K562 (cell line): ENCODE measurements around the gene CFD. TPM values are rescaled to one million over a fixed set of nuclear protein-coding genes. Genes with fewer than 3 reads are reported as not detected.

Experiments
- CBFA2T3 ChIP-seq: fragments of 450-650 bp; IDR thresholded peaks from 2 replicates; pipeline ENCODE4 v1.6.1; 2017
- CEBPG ChIP-seq, 3 experiments: fragments of 200-800 bp in 1 of 3; sonication (Bioruptor generic) in 1 of 3; sonication (generic) in 1 of 3; formaldehyde crosslinking in 1 of 3; IDR thresholded peaks in 2 of 3; conservative IDR thresholded peaks in 1 of 3; 2 replicates each; pipeline versions ENCODE4 v1.6.1 to v1.8.0; 2016 to 2022; ENCODE audit warnings: missing compliant biosample characterization in 2 of 3, missing genetic modification characterization in 2 of 3, mild to moderate bottlenecking in 1 of 3, missing genetic modification reagents in 1 of 3
- CTCFL ChIP-seq: IDR thresholded peaks from 2 replicates; pipeline ENCODE4 v1.6.1; 2011; ENCODE audit warnings: borderline replicate concordance, low read depth, mild to moderate bottlenecking, moderate library complexity, low read length; ENCODE audit not compliant: insufficient read depth, poor library complexity, severe bottlenecking
- DDX20 ChIP-seq: fragments of 450-650 bp; IDR thresholded peaks from 2 replicates; pipeline ENCODE4 v1.6.1; 2016; ENCODE audit warnings: missing genetic modification characterization, low read depth, mild to moderate bottlenecking, missing compliant biosample characterization, moderate library complexity
- E2F3 ChIP-seq: fragments of 250-450 bp; sonication (Bioruptor Pico); IDR thresholded peaks from 2 replicates; pipeline ENCODE4 v1.4.0; 2020; ENCODE audit warnings: mild to moderate bottlenecking
- EP300 ChIP-seq: IDR thresholded peaks from 2 replicates; pipeline ENCODE4 v1.6.1; 2012; ENCODE audit warnings: low read length, improper control_type of control experiment
- FOXJ3 ChIP-seq: sonication (generic); formaldehyde crosslinking; IDR thresholded peaks from 2 replicates; pipeline ENCODE4 v1.4.0; 2020; ENCODE audit warnings: mild to moderate bottlenecking, missing genetic modification reagents
- JUND ChIP-seq, 2 experiments: IDR thresholded peaks; 2 replicates in 1 of 2; 3 replicates in 1 of 2; pipeline ENCODE4 v1.6.1; 2011; ENCODE audit warnings: borderline replicate concordance in 2 of 2, low read depth in 2 of 2, low read length in 2 of 2, improper control_type of control experiment in 1 of 2, missing biosample characterization in 1 of 2, missing genetic modification characterization in 1 of 2, missing genetic modification reagents in 1 of 2
- MBD2 ChIP-seq: sonication (generic); IDR thresholded peaks from 2 replicates; pipeline ENCODE4 v1.6.1; 2016; ENCODE audit warnings: low read depth, borderline replicate concordance
- MYBL2 ChIP-seq, 2 experiments: fragments of 450-650 bp in 1 of 2; sonication (generic) in 1 of 2; formaldehyde crosslinking in 1 of 2; IDR thresholded peaks; 2 replicates each; pipeline versions ENCODE4 v1.6.1 to v1.8.1; 2017 to 2022; ENCODE audit warnings: borderline replicate concordance in 1 of 2, inconsistent platforms in 1 of 2, low read depth in 1 of 2, mild to moderate bottlenecking in 1 of 2, missing genetic modification reagents in 1 of 2, moderate library complexity in 1 of 2
- PCBP1 ChIP-seq: fragments of 200-400 bp; formaldehyde crosslinking; IDR thresholded peaks from 2 replicates; pipeline ENCODE4 v1.6.1; 2018; ENCODE audit warnings: mild to moderate bottlenecking, low read depth, low read length; ENCODE audit not compliant: poor library complexity, severe bottlenecking
- PTTG1 ChIP-seq: fragments of 450-650 bp; IDR thresholded peaks from 2 replicates; pipeline ENCODE4 v1.6.1; 2016; ENCODE audit warnings: low read depth, mild to moderate bottlenecking, missing genetic modification characterization, missing compliant biosample characterization
- RBFOX2 ChIP-seq: fragments of 200-400 bp; formaldehyde crosslinking; IDR thresholded peaks from 2 replicates; pipeline ENCODE4 v1.6.1; 2017; ENCODE audit warnings: low read depth, mild to moderate bottlenecking, low read length, moderate library complexity
- WHSC1 ChIP-seq: IDR thresholded peaks from one replicate; pipeline ENCODE4 v1.6.1; 2012; ENCODE audit warnings: low read length, control low read depth, inconsistent platforms
- ZBTB1 ChIP-seq: sonication (generic); formaldehyde crosslinking; IDR thresholded peaks from 2 replicates; pipeline ENCODE4 v1.8.1; 2023; ENCODE audit warnings: missing genetic modification reagents, low read depth, mild to moderate bottlenecking, borderline replicate concordance
- ZBTB7A ChIP-seq: IDR thresholded peaks from 2 replicates; pipeline ENCODE4 v1.6.1; 2011; ENCODE audit warnings: low read depth, mild to moderate bottlenecking, low read length, moderate library complexity, borderline replicate concordance; ENCODE audit not compliant: control insufficient read depth
- ZNF23 ChIP-seq: fragments of 250-450 bp; sonication (Bioruptor Pico); IDR thresholded peaks from 2 replicates; pipeline ENCODE4 v1.4.0; 2020; ENCODE audit warnings: mild to moderate bottlenecking
- ZNF239 ChIP-seq: fragments of 250-450 bp; sonication (Bioruptor Pico); IDR thresholded peaks from 2 replicates; pipeline ENCODE4 v1.4.0; 2020; ENCODE audit warnings: mild to moderate bottlenecking
- ZNF431 ChIP-seq: sonication (generic); formaldehyde crosslinking; IDR thresholded peaks from 2 replicates; pipeline ENCODE4 v1.8.0; 2022; ENCODE audit warnings: mild to moderate bottlenecking, missing genetic modification reagents
- ZNF780A ChIP-seq: fragments of 250-450 bp; sonication (Bioruptor Pico); IDR thresholded peaks from 2 replicates; pipeline ENCODE4 v1.5.0; 2021; ENCODE audit warnings: mild to moderate bottlenecking
- polyA plus RNA-seq, 8 experiments: library from polyadenylated mRNA; depleted of rRNA in 4 of 8; stranded (reverse) in 5 of 8; unstranded in 3 of 8; fragments of >200 nt; fragmentation: Nextera tagmentation in 2 of 8; fragmentation: Illumina TruSeq in 1 of 8; extraction: Ambion mirVana in 2 of 8; extraction: Trizol in 1 of 8; gene quantifications; 2 replicates each; pipeline versions ENCODE4 v1.2.1 to v1.2.3, GENCODE V29; 2011 to 2014; ENCODE audit warnings: inconsistent platforms in 1 of 8, missing spikeins in 1 of 8
- total RNA-seq, 7 experiments: library from RNA; depleted of rRNA in 6 of 7; stranded (reverse); fragments of >200 nt in 6 of 7; fragmentation: Illumina TruSeq in 2 of 7; extraction: Trizol in 2 of 7; gene quantifications; 2 replicates each; pipeline versions ENCODE4 v1.2.1 to v1.2.3, GENCODE V29; 2011 to 2021; ENCODE audit warnings: low replicate concordance in 1 of 7
- TF ChIP-seq, protein P1 (sequence below): sonication (generic); formaldehyde crosslinking; IDR thresholded peaks from 2 replicates; pipeline ENCODE4 v1.8.0; 2022; ENCODE audit warnings: missing genetic modification reagents, mild to moderate bottlenecking, borderline replicate concordance
- TF ChIP-seq, protein P2 (sequence below): fragments of 450-650 bp; formaldehyde crosslinking; IDR thresholded peaks from 2 replicates; pipeline ENCODE4 v1.4.0; 2020; ENCODE audit warnings: mild to moderate bottlenecking, moderate library complexity

The CFD gene
- total and polyA plus RNA-seq, 9 of the 15 experiments (the other 6 are each of a cell fraction or from before 2014, with no cell fraction given) = 0.52 to 59.4 (median 7.6) TPM

DNA sequence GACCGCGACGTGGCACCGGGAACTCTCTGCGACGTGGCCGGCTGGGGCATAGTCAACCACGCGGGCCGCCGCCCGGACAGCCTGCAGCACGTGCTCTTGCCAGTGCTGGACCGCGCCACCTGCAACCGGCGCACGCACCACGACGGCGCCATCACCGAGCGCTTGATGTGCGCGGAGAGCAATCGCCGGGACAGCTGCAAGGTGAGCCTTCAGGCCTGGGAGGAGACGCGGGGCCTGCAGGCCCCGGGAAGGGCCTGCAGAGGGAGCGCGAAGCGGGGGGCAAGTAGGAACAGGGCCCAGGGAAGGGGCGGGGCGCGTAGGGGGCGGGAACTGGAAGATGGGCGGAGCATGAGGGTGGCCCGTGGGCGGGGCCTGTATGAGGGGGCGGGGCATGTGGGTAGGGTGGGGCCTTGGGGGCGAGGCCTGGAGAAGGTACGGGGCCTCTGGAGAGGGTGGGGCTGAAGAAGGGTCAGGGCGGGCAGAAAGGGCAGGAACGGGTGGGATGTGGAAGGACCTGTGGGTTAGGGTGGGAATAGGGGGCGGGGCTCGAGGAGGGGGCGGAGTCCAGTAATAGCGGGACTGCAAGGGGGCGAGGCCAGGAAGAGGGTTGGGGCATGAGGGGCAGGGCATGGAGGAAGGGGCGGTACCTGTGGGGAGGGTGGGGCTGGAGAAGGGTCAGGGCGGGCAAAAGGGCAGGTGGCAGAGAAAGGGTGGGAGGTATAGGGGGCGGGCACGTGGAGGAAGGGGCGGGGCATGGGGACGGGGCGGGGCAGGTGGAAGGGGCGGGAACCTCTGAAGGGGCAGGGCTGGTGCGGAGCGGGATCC, 2.5 kb downstream of the CFD start (continued):
- peak; percentile 69 for TF ChIP-seq RBFOX2
- TF ChIP-seq MYBL2 (IDR thresholded peaks at IDR 0.05; ENCODE audit: low read depth) = no peak
- TF ChIP-seq MYBL2 (CRISPR knock-in tag; IDR thresholded peaks at IDR 0.05; ENCODE audit: borderline replicate concordance) = no peak; the same call in 1 of the 2 replicates
- TF ChIP-seq ZNF239 (CRISPR knock-in tag) = no peak
- no peak for TF ChIP-seq CTCFL
- TF ChIP-seq JUND (IDR thresholded peaks at IDR 0.05; ENCODE audit: borderline replicate concordance, low read depth, low read length) = no peak
- TF ChIP-seq JUND (tag; IDR thresholded peaks at IDR 0.05; ENCODE audit: borderline replicate concordance, low read depth, low read length) = peak; percentile 21; the same call in 1 of the 3 replicates
- no peak for TF ChIP-seq FOXJ3 (CRISPR knock-in tag)
- TF ChIP-seq, protein P1, sequence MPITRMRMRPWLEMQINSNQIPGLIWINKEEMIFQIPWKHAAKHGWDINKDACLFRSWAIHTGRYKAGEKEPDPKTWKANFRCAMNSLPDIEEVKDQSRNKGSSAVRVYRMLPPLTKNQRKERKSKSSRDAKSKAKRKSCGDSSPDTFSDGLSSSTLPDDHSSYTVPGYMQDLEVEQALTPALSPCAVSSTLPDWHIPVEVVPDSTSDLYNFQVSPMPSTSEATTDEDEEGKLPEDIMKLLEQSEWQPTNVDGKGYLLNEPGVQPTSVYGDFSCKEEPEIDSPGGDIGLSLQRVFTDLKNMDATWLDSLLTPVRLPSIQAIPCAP (CRISPR knock-in tag) = no peak
- TF ChIP-seq MBD2 = 0 out of 2 replicates have a peak, but pooled peaks have one; percentile 38
- TF ChIP-seq DDX20 = no peak
- no peak for TF ChIP-seq ZNF23 (CRISPR knock-in tag)
- TF ChIP-seq PTTG1 (tag) = no peak
- no peak for TF ChIP-seq ZNF780A (CRISPR knock-in tag)
- TF ChIP-seq WHSC1 = no peak
- no peak; the same call in 1 of the 2 replicates for TF ChIP-seq CEBPG (CRISPR knock-in tag; IDR thresholded peaks at IDR 0.05)
- no peak for TF ChIP-seq CEBPG (tag; conservative IDR thresholded peaks at IDR 0.05 in 1 of 2, IDR thresholded peaks at IDR 0.05 in 1 of 2)
- TF ChIP-seq PCBP1 = peak; percentile 66
- TF ChIP-seq, protein P2, sequence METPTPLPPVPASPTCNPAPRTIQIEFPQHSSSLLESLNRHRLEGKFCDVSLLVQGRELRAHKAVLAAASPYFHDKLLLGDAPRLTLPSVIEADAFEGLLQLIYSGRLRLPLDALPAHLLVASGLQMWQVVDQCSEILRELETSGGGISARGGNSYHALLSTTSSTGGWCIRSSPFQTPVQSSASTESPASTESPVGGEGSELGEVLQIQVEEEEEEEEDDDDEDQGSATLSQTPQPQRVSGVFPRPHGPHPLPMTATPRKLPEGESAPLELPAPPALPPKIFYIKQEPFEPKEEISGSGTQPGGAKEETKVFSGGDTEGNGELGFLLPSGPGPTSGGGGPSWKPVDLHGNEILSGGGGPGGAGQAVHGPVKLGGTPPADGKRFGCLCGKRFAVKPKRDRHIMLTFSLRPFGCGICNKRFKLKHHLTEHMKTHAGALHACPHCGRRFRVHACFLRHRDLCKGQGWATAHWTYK (CRISPR knock-in tag) = peak; percentile 78
- peak; percentile 33; the same call in 1 of the 2 replicates for TF ChIP-seq CBFA2T3
- no peak for TF ChIP-seq ZNF431 (CRISPR knock-in tag)
- TF ChIP-seq ZBTB1 (CRISPR knock-in tag) = no peak; the same call in 1 of the 2 replicates
- TF ChIP-seq ZBTB7A = no peak; the same call in 1 of the 2 replicates
- TF ChIP-seq EP300 = no peak
- no peak for TF ChIP-seq E2F3 (CRISPR knock-in tag)
